Measurements from ENCODE around the gene ZC3H4. TPM values are rescaled to one million over a fixed set of nuclear protein-coding genes. Genes with fewer than 3 reads are reported as not detected.

ZC3H4 gene
- total RNA-seq, 1 donor from 2014 or later = 14.6 TPM

DNA sequence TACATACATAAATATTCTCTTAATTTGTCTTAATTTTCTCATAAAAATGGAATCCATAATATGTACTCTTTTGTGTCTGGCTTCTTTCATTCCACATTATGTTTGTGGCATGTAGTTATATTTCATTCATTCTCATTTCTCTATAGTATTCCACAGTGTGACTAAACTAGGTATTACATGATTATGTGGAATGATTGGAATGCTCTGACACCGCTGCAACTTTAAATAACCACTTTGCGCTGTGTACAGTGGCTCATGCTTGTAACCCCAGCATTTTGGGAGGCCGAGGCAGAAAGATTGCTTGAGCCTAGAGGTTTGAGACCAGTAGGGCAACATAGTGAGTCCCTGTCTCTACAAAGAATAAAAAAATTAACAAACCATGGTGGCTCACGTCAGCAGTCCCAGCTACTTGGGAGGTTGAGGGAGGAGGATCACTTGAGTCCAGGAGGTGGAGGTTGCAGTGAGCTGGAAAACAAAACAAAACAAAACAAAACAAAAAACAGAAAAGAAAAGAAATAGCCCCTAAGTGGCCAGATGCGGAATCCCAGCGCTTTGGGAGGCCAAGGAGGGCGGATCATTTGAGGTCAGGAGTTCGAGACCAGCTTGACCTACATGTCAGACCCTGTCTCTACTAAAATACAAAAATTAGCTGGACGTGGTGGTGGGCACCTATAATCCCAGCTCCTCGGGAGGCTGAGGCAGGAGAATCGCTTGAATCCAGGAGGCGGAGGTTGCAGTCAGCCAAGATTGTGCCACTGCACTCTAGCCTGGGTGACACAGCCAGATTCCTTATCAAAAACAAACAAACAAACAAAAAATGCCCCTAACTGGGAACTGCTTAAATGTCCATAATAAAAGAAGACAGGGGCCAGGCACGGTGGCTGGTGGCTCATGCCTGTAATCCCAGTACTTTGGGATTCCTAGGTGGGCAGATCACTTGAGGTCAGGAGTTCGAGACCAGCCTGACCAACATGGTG, 9.1 kb upstream of the ZC3H4 start:
- no peak overlapping the region for H3K9ac ChIP-seq (ENCODE audit: low read depth in 1 of 3, low read length in 3 of 3)
- H3K27ac ChIP-seq (ENCODE audit: low read depth, low read length) = no peak overlapping the region
- no peaks in the 10 kb centered on the region for H3K27me3 ChIP-seq (ENCODE audit: control insufficient read depth in 3 of 3, insufficient read depth in 3 of 3, low read length in 3 of 3)
- no peak overlapping the region for H3K4me3 ChIP-seq (ENCODE audit: low read length in 3 of 3)
- peaks cover 0 to 3% (median 0%) of the 10 kb centered on the region in 3 donors for H3K4me1 ChIP-seq (ENCODE audit: control insufficient read depth in 3 of 3, insufficient read depth in 3 of 3, low read length in 3 of 3)
- no peaks in the 10 kb centered on the region for H3K9me3 ChIP-seq (ENCODE audit: control insufficient read depth in 3 of 3, low read length in 3 of 3)
- no peaks in the 10 kb centered on the region for H3K36me3 ChIP-seq (ENCODE audit: control insufficient read depth in 3 of 3, insufficient read depth in 3 of 3, low read length in 3 of 3)

DNA sequence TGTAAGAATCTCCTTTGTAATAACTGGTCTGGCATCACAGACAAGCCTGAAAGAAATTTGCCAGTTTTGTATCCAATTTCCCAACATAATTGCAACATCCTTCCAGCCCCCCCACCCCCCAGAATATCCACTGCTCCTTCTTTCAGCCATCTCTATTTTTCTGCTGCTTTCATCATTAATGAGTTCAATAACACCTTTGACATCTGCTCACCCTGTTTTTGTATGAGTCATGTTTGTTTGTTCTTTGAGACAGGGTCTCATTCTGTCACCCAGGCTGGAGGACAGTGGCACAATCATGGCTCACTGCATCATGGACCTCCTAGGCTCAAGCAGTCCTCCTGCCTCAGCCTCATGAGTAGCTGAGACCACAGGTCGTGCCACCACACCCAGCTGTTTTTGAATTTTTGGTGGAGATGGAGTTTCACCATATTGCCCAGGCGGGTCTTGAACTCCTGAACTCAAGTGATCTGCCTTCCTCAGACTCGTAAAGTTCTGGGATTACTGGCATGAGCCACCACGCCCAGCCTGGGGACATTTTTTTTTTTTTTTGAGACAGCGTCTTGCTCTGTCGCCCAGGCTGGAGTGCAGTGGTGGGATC, 7.0 kb upstream of the ZC3H4 start:
- H3K9me3 ChIP-seq (ENCODE audit: control insufficient read depth in 3 of 3, low read length in 3 of 3) = no peaks in the 10 kb centered on the region
- no peak overlapping the region for H3K4me3 ChIP-seq (ENCODE audit: low read length in 3 of 3)
- H3K9ac ChIP-seq (ENCODE audit: low read depth in 1 of 3, low read length in 3 of 3) = no peak overlapping the region
- H3K27me3 ChIP-seq (ENCODE audit: control insufficient read depth in 3 of 3, insufficient read depth in 3 of 3, low read length in 3 of 3) = no peaks in the 10 kb centered on the region
- no peaks in the 10 kb centered on the region for H3K36me3 ChIP-seq (ENCODE audit: control insufficient read depth in 3 of 3, insufficient read depth in 3 of 3, low read length in 3 of 3)
- no peak overlapping the region for H3K27ac ChIP-seq (ENCODE audit: low read depth, low read length)
- H3K4me1 ChIP-seq (ENCODE audit: control insufficient read depth in 3 of 3, insufficient read depth in 3 of 3, low read length in 3 of 3) = peaks cover 0 to 3% (median 0%) of the 10 kb centered on the region in 3 donors

DNA sequence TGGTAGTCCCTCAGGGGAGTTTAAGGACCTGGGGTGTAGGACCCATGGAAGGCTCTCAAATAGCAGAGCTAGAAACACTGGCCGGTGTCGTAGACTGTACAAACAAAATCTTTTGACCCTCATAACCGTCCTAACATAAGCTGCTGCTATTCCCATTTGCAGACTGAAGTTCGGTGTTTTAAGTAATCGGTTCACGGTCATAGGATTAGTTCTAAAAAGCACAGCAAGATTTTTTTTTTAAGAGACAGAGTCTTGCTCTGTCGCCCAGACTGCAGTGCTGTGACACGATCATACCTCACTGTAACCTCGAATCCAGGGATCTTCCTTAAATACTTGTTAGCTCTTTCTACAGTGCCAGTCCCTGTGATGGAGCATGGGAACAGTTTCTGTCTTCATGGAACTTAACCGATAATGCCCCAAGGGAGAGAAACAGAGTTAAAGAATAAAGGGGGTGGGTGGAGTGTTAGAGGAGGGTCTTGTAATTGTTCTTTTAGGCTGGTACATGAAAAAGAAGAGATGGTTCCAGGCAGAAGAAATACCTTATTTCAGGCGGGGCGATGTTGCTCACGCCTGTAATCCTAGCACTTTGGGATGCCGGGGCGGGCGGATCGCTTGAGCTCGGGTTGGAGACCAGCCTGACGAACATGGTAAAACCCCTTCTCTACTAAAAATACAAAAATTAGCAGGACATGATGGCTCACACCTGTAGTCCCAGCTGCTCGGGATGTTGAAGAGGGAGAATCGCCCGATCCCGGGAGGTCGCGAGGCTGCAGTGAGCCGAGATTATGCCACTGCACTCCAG, 475 bp upstream of the ZC3H4 start:
- peak overlapping the region; percentile 100 for H3K27ac ChIP-seq (ENCODE audit: low read depth, low read length)
- H3K4me3 ChIP-seq (ENCODE audit: low read length in 3 of 3) = peak overlapping the region; percentile 84 to 97 (median 90)
- no peaks in the 10 kb centered on the region for H3K27me3 ChIP-seq (ENCODE audit: control insufficient read depth in 3 of 3, insufficient read depth in 3 of 3, low read length in 3 of 3)
- H3K36me3 ChIP-seq (ENCODE audit: control insufficient read depth in 3 of 3, insufficient read depth in 3 of 3, low read length in 3 of 3) = no peaks in the 10 kb centered on the region
- no peaks in the 10 kb centered on the region for H3K9me3 ChIP-seq (ENCODE audit: control insufficient read depth in 3 of 3, low read length in 3 of 3)
- peaks cover 18 to 26% (median 25%) of the 10 kb centered on the region in 3 donors for H3K4me1 ChIP-seq (ENCODE audit: control insufficient read depth in 3 of 3, insufficient read depth in 3 of 3, low read length in 3 of 3)
- peak overlapping the region; percentile 100 for H3K9ac ChIP-seq (ENCODE audit: low read depth in 1 of 3, low read length in 3 of 3)

DNA sequence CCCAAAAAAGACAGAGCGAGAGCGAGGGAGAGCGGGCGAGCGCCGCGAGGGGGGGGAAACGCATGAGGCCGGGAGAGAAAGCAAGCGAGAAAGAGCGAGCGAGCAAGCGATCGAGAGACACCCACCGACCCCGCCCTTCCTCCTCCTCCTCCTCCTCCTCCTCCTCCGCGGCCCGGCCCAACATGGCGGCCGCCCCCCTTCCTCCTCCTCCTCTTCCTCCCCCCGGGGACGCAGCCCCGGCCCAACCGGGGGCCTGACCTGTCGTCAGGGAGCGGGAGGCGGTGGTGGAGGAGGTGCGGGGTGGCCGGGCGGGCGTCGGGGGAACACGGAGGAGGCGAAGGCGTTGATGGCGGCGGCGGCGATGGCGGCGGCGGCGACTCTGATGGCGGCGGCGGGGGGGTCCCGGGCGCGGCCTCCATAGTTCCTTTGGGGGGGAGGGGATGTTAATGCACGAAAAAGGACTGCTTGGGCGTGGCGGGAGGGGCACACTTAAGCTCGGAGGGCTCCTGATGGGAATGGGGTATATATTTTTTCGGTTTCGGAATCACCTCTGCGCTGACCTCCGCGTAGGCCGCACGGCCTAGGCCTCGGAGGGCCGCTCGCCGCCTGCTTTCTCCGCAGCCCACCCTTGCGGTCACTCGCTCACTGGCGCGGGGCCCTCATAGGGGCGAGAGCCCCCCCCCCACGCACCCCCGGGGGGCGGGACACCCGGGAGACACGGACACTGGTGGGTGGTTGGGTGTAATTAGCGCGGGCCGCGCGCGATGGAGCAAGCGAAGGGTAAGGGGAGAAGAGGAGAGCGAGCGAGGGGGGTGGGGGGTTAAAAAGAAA, 1.2 kb downstream of the ZC3H4 start:
- H3K4me3 ChIP-seq (ENCODE audit: low read length in 3 of 3) = peak overlapping the region; percentile 84 to 97 (median 90)
- H3K9ac ChIP-seq (ENCODE audit: low read depth in 1 of 3, low read length in 3 of 3) = peak overlapping the region; percentile 99 to 100 (median 100)
- peaks cover 21 to 41% (median 37%) of the 10 kb centered on the region in 3 donors for H3K4me1 ChIP-seq (ENCODE audit: control insufficient read depth in 3 of 3, insufficient read depth in 3 of 3, low read length in 3 of 3)
- H3K27ac ChIP-seq (ENCODE audit: low read depth, low read length) = peak overlapping the region; percentile 100
- no peaks in the 10 kb centered on the region for H3K36me3 ChIP-seq (ENCODE audit: control insufficient read depth in 3 of 3, insufficient read depth in 3 of 3, low read length in 3 of 3)
- no peaks in the 10 kb centered on the region for H3K9me3 ChIP-seq (ENCODE audit: control insufficient read depth in 3 of 3, low read length in 3 of 3)
- no peaks in the 10 kb centered on the region for H3K27me3 ChIP-seq (ENCODE audit: control insufficient read depth in 3 of 3, insufficient read depth in 3 of 3, low read length in 3 of 3)

DNA sequence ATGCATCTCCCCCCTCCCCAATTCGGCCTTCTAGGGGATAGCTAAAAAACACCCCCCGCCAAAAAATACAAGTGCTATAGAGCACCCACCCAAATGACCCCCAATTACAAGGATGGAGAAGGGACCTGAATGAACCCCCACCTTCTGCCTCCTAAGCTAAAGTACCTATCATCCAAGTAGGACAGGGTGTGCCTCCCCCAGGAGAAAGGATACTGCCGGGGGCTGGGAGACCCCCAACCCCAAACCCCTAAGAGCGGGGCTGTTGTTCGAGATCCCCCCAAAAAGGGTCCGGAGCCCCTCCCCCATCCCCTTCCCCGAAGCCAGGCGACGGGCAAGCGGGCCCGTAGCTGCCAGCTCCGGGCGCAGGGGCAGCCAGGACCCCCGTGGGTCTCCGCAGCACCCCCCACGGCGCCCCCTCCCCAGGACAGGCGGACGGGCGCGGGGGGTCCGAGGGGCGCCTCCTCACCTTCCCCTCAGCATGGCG, 1.9 kb downstream of the ZC3H4 start:
- H3K27me3 ChIP-seq (ENCODE audit: control insufficient read depth in 3 of 3, insufficient read depth in 3 of 3, low read length in 3 of 3) = no peaks in the 10 kb centered on the region
- no peaks in the 10 kb centered on the region for H3K9me3 ChIP-seq (ENCODE audit: control insufficient read depth in 3 of 3, low read length in 3 of 3)
- H3K9ac ChIP-seq (ENCODE audit: low read depth in 1 of 3, low read length in 3 of 3) = peak overlapping the region; percentile 92 to 100 (median 100)
- H3K4me1 ChIP-seq (ENCODE audit: control insufficient read depth in 3 of 3, insufficient read depth in 3 of 3, low read length in 3 of 3) = peaks cover 27 to 48% (median 43%) of the 10 kb centered on the region in 3 donors
- no peaks in the 10 kb centered on the region for H3K36me3 ChIP-seq (ENCODE audit: control insufficient read depth in 3 of 3, insufficient read depth in 3 of 3, low read length in 3 of 3)
- H3K4me3 ChIP-seq (ENCODE audit: low read length in 3 of 3) = peak overlapping the region; percentile 84 to 90 (median 90)
- H3K27ac ChIP-seq (ENCODE audit: low read depth, low read length) = peak overlapping the region; percentile 100

DNA sequence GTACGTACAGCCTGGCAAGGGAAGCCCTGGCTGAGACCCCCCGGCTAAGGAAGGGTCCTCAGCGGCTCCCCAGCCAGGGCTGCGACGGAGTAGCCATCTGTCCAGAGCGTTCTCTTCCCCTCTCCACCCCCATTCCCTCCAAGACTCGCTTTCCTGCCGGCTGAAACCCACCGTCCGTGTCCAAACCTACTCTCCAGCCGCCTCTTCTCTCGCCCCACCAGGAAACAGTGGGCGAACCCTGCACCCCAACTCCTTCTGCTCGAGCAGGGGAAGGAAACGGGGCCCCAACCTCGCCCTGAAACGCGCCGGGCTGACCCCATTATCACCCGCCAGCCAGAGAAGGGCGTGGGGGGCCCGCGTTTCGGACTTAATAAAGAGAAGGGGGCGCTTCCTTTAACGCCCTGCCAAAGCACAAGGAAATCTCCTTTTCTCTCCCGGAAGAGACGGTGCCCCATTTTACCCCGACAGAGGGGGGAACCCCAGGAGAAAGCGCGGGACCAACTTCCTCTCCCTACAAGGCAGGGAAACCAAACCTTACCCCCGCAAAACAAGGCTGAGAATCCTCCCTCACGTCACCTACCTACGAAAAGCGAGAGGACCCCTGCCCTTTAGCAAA, 2.5 kb downstream of the ZC3H4 start:
- Histone ChIP-seq H3K4me1 (ENCODE audit: control insufficient read depth in 3 of 3, insufficient read depth in 3 of 3, low read length in 3 of 3) (peaks cover 31 to 54% (median 49%) of the 10 kb centered on the region in 3 donors), H3K9me3 (ENCODE audit: control insufficient read depth in 3 of 3, low read length in 3 of 3) (no peaks in the 10 kb centered on the region), H3K27ac (ENCODE audit: low read depth, low read length) (peak overlapping the region; percentile 100), H3K4me3 (ENCODE audit: low read length in 3 of 3) (peak overlapping the region; percentile 84 to 90 (median 90)), H3K9ac (ENCODE audit: low read depth in 1 of 3, low read length in 3 of 3) (peak overlapping the region; percentile 92 to 100 (median 100)), H3K36me3 (ENCODE audit: control insufficient read depth in 3 of 3, insufficient read depth in 3 of 3, low read length in 3 of 3) (no peaks in the 10 kb centered on the region), H3K27me3 (ENCODE audit: control insufficient read depth in 3 of 3, insufficient read depth in 3 of 3, low read length in 3 of 3) (no peaks in the 10 kb centered on the region)

DNA sequence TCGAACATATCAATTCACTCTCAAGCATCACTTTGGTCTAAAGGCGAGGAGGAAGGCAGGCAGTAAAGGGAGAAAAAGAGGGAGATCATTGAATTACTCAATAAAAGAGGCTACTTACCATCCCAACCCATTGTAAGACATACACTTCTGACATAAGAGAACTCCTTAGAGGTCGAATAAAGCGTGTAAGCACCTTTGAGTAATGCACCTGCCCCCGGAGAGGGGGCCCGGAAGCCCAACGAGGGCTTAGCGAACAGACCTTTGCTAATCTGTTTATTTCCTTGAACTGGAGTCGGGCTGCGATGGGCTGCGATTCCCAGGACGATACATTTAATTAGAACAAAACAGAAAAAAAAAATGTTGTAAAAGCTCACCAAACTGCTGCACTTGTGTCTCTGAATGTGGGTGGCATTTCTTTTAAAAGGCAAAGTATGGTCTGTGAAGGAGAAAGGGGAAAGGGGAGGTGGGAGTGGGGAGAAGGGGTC, 3.0 kb downstream of the ZC3H4 start:
- Histone ChIP-seq H3K4me1 (ENCODE audit: control insufficient read depth in 3 of 3, insufficient read depth in 3 of 3, low read length in 3 of 3) (peaks cover 35 to 56% (median 55%) of the 10 kb centered on the region in 3 donors), H3K27ac (ENCODE audit: low read depth, low read length) (peak overlapping the region; percentile 100), H3K36me3 (ENCODE audit: control insufficient read depth in 3 of 3, insufficient read depth in 3 of 3, low read length in 3 of 3) (no peaks in the 10 kb centered on the region), H3K4me3 (ENCODE audit: low read length in 3 of 3) (peak overlapping the region; percentile 84 to 90 (median 90)), H3K9ac (ENCODE audit: low read depth in 1 of 3, low read length in 3 of 3) (peak overlapping the region; percentile 92 to 100 (median 100)), H3K9me3 (ENCODE audit: control insufficient read depth in 3 of 3, low read length in 3 of 3) (no peaks in the 10 kb centered on the region), H3K27me3 (ENCODE audit: control insufficient read depth in 3 of 3, insufficient read depth in 3 of 3, low read length in 3 of 3) (no peaks in the 10 kb centered on the region)

DNA sequence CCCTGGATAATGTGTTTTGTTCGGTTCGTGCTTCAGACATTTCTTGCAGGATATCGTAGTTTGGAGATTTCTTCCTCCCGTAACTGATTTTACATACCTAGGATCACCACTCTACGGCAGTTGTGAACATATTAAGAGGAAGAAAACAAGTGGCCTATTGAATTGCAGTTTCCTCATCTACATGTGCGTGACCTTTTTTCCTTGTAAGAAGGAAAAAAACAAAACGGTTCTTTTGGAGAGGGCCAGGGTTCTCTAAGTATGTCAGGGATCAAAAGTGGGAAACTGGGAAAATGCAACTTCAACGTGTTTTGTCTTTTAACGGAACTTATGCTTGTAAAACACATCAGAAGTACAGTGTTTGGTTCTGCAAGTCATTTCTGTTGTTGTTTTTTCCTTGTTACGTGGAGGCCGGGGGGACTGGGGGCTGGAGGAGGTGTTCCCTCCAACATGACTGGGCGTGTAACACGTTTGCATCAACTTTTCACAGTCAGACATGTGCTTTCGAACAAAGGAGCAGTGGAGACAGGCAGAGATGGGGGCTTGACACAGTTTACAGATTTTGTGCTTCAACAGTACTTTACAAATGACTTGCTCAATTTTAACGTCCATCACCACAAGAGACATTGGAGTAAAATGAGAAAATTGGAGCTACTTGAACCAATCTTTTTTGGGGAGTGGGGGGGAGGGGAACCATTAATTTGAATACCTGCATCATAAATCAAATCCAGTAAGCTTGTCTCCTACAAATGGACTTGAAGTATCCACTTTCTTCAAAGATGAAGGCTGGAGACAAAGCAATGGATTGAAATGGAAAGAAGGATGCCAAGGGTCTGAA, 3.8 kb downstream of the ZC3H4 start:
- H3K36me3 ChIP-seq (ENCODE audit: control insufficient read depth in 3 of 3, insufficient read depth in 3 of 3, low read length in 3 of 3) = peaks cover 0 to 1% (median 0%) of the 10 kb centered on the region in 3 donors
- H3K9me3 ChIP-seq (ENCODE audit: control insufficient read depth in 3 of 3, low read length in 3 of 3) = no peaks in the 10 kb centered on the region
- H3K27ac ChIP-seq (ENCODE audit: low read depth, low read length) = peak overlapping the region; percentile 100
- peak overlapping the region; percentile 13 to 100 (median 100) for H3K9ac ChIP-seq (ENCODE audit: low read depth in 1 of 3, low read length in 3 of 3)
- H3K27me3 ChIP-seq (ENCODE audit: control insufficient read depth in 3 of 3, insufficient read depth in 3 of 3, low read length in 3 of 3) = no peaks in the 10 kb centered on the region
- H3K4me3 ChIP-seq (ENCODE audit: low read length in 3 of 3) = peak overlapping the region; percentile 84 to 90 (median 90)
- H3K4me1 ChIP-seq (ENCODE audit: control insufficient read depth in 3 of 3, insufficient read depth in 3 of 3, low read length in 3 of 3) = peaks cover 42 to 64% (median 63%) of the 10 kb centered on the region in 3 donors
